Progenitor cell of endocrine pancreas (in vitro differentiated cells): Measurements from ENCODE around the gene KRTAP10-12. TPM values are rescaled to one million over a fixed set of nuclear protein-coding genes. Genes with fewer than 3 reads are reported as not detected.

Experiments
- DNase-seq: peaks from one replicate; pipeline ENCODE4 v3.0.0; 2021; ENCODE audit warnings: low spot score; ENCODE audit not compliant: unreplicated experiment
- H3K27ac Mint-ChIP-seq: 2 replicates; pipeline ENCODE4 v1.8.0; 2021; ENCODE audit warnings: mild to moderate bottlenecking, moderate library complexity, mixed read lengths
- H3K27me3 Mint-ChIP-seq: 2 replicates; pipeline ENCODE4 v1.8.0; 2021; ENCODE audit warnings: mixed read lengths
- H3K36me3 Mint-ChIP-seq: 2 replicates; pipeline ENCODE4 v1.8.0; 2022; ENCODE audit warnings: mixed read lengths; ENCODE audit not compliant: insufficient read depth
- H3K4me1 Mint-ChIP-seq: 2 replicates; pipeline ENCODE4 v1.8.0; 2021; ENCODE audit warnings: low read depth, mixed read lengths
- H3K4me3 Mint-ChIP-seq: 2 replicates; pipeline ENCODE4 v1.8.0; 2021; ENCODE audit warnings: low read depth, mild to moderate bottlenecking, moderate library complexity, mixed read lengths
- H3K9me3 Mint-ChIP-seq: 2 replicates; pipeline ENCODE4 v1.8.0; 2021; ENCODE audit warnings: low read depth, mixed read lengths
- CTCF ChIP-seq: fragments of 200-600 bp; sonication (generic); IDR thresholded peaks from one replicate; pipeline ENCODE4 v1.5.0; 2021; ENCODE audit warnings: antibody characterized with exemption, mild to moderate bottlenecking; ENCODE audit not compliant: unreplicated experiment
- total RNA-seq: library from RNA; stranded (reverse); gene quantifications from 2 replicates; pipeline ENCODE4 v1.2.1, GENCODE V29; 2021

The KRTAP10-12 gene
- total RNA-seq, 1 donor from 2014 or later, result not detected

GRCh38 chr21:44697811-44698734 is 1.1 kb downstream of the KRTAP10-12 start:
- no peak for DNase-seq
- no peak for TF ChIP-seq CTCF
- Mint-ChIP-seq H3K4me1 (peaks cover 5% of the 10 kb centered on the region), H3K4me3 (no peak overlapping the region), H3K9me3 (peaks cover 12% of the 10 kb centered on the region), H3K27me3 (peaks cover 71% of the 10 kb centered on the region), H3K36me3 (peaks cover 2% of the 10 kb centered on the region), H3K27ac (no peak overlapping the region)

- DNase-seq, result no peak
- no peaks in the 10 kb centered on the region for H3K9me3 Mint-ChIP-seq
- H3K36me3 Mint-ChIP-seq, result no peaks in the 10 kb centered on the region
- H3K27ac Mint-ChIP-seq, result no peak overlapping the region
- peaks cover 5% of the 10 kb centered on the region for H3K4me1 Mint-ChIP-seq
- H3K27me3 Mint-ChIP-seq, result peaks cover 80% of the 10 kb centered on the region
- H3K4me3 Mint-ChIP-seq, result no peak overlapping the region
- TF ChIP-seq CTCF, result no peak
Observed at GRCh38 chr21:44699502-44700001, 2.6 kb downstream of the KRTAP10-12 start.

GRCh38 chr21:44700101-44701022 is 3.4 kb downstream of the KRTAP10-12 start:
- Mint-ChIP-seq H3K27ac (no peak overlapping the region), H3K4me1 (peaks cover 5% of the 10 kb centered on the region), H3K36me3 (no peaks in the 10 kb centered on the region), H3K4me3 (no peak overlapping the region), H3K27me3 (peaks cover 87% of the 10 kb centered on the region), H3K9me3 (no peaks in the 10 kb centered on the region)
- TF ChIP-seq CTCF, result no peak
- no peak for DNase-seq

- Mint-ChIP-seq H3K36me3 (no peaks in the 10 kb centered on the region), H3K27ac (no peak overlapping the region), H3K9me3 (peaks cover 3% of the 10 kb centered on the region), H3K27me3 (peaks cover 87% of the 10 kb centered on the region), H3K4me1 (peaks cover 5% of the 10 kb centered on the region), H3K4me3 (no peak overlapping the region)
- no peak for DNase-seq
- TF ChIP-seq CTCF, result no peak
Observed at GRCh38 chr21:44701023-44701400, 4.0 kb downstream of the KRTAP10-12 start.

- H3K27ac Mint-ChIP-seq, result no peak overlapping the region
- no peak overlapping the region for H3K4me3 Mint-ChIP-seq
- TF ChIP-seq CTCF, result no peak
- no peaks in the 10 kb centered on the region for H3K36me3 Mint-ChIP-seq
- peaks cover 3% of the 10 kb centered on the region for H3K9me3 Mint-ChIP-seq
- peaks cover 87% of the 10 kb centered on the region for H3K27me3 Mint-ChIP-seq
- DNase-seq, result no peak
- H3K4me1 Mint-ChIP-seq, result peaks cover 5% of the 10 kb centered on the region
Observed at GRCh38 chr21:44701541-44701940, 4.6 kb downstream of the KRTAP10-12 start.
